HTR-8/SVneo (cell line): Measurements from ENCODE around the gene CGB5.

Source experiments
- DNase-seq: peaks from one replicate; pipeline ENCODE4 v3.0.0; 2011; ENCODE audit warnings: low spot score, mixed read lengths; ENCODE audit not compliant: insufficient read length
- FAIRE-seq: peaks from 2 replicates; lab custom pipeline; 2011; peaks lifted over from hg19 to GRCh38; lab: Jason Lieb, UNC

The CGB5 gene

DNA sequence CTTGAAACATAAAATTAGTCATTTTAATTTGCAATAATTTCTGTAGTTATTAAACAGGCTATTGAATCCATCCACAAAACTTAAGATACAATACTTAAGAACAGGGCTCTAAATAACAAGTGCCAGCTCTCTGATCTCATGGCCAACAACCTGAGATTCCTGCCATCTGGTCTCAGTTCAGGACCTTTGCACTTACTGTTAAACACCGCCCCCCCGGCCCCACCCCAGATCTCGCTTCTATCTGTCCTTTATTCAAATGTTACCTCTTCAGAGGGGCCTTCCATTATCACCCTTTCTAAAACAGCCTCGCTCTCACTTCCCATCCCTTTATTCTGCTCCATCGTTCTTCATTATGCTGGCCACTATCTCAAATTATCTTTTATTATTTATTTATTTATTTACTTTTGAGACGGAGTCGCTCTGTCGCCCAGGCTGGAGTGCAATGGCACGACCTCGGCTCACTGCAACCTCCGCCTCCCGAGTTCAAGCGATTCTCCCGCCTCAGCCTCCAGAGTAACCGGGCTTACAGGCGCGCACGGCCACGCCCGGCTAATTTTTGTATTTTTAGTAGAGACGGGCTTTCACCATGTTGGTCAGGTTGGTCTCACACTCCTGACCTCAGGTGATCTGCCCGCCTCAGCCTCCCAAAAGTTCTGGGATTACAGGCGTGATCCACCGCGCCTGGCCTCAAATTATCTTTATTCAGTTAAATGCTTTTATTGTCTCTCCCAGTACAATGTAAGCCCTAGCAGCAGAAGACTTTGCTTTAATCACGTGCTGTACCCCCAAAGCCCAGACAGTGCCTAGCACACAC lies 40.8 kb downstream of the CGB5 start:
- no peak for DNase-seq
- FAIRE-seq, result no peak

DNA sequence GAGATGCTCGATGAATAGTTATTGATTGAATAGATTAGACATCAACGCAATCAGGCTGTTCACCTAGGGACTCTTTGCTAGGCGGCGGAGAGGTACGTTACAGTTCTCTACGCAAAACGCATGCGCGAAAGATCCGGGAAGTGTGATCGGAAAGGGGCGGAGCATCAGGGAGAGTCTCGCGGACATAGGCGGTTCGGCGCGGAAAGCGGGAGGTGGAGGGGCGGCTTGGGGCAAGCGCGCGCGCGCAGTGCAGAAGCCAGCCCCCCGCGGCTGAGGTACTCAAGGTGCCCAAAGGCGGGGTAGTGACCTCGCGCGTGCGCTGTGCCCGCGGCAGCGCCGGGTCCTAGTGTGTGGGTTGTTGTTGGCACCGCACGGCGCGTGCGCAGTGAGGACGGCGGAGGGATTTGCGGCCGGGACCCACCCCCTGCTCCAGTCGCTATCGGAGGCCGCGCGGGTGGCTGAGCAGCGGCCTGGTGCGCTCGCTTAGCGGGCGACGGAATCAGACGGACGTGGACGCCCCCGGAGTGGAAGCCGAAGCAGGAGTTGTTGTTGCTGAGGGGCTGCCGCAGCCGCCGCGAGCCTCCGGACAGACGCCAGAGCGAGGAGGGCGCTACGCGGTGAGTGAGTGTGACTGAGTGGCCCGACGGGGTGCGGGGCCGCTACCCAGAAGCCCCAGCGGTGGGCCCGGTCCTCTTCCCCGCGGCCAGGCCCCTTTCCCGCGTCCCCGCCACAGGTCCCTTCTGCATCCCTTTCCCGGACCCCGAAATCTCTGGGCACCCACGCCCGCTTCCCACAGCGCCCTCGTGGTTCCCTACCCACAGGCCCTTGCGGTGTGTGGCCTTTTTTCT lies 41.6 kb downstream of the CGB5 start, which contains the start of gene SNRNP70:
Gene SNRNP70, plus strand, starts transcription at position 432 of the 848 bp plus-strand sequence. CDS start 964 bp downstream, outside the sequence.
- DNase-seq, result peak; percentile 99
- FAIRE-seq, result peak; percentile 96

DNA sequence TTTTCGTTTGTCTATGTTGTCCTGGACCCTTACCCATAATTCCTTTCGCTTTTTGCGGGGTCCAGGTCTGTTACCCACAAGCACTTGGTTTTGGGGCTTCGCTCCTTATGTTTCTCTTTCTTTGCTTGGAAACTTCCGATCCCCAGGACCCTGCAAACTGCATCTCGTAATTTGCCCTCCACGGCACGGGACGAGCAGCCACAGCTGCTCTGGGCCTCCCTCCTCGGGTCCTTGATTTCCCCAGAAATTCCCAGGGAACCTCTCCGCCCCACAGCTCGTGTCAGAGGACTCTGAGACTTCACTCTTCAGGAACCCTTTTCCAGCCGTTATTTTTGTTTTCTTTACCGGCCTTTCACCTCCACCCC lies 42.2 kb downstream of the CGB5 start:
- FAIRE-seq, result no peak
- no peak for DNase-seq

DNA sequence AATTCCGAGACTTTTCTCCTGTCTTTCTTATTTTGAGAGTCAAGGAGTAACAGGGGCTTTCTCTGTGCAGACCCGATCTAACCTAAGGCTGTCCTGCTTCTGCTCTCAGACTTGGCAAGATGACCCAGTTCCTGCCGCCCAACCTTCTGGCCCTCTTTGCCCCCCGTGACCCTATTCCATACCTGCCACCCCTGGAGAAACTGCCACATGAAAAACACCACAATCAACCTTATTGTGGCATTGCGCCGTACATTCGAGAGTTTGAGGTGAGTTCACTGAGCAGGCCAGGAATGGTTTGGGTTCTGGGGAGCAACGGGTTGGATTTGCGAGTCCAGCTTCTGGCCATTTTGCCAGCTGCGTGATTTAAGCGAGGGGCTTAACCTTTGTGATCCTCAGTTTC lies 42.6 kb downstream of the CGB5 start:
- FAIRE-seq (no peak), DNase-seq (no peak)

DNA sequence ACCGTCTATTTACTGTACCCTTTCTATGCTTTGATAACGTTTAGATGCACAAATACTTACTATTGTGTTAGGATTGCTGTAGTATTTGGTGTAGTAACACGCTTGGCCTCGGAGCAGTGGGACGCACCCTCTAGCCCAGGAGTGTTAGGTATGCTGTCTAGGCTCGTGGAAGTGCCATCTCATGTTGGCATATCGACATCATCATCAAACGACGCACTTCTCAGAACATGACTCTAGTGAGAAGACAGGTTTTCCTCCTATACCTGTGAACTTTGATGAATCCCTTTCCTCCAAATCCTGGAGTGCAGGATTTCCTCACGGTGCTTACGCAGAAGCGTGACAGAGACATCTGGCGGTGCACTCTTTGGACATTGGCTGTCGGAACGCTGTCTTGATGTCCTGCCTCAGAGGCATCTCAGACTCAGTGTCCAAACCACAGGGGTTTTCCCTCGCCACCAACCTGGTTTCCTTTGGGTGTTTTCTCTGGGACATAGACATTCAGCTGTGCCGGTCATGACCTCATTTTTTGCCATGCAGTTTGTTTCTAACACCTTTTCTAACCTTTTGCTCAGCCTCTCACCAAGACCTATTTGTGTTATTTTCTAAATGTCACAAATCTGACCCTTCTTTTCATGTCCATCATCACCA lies 47.9 kb downstream of the CGB5 start:
- DNase-seq (no peak), FAIRE-seq (no peak)

DNA sequence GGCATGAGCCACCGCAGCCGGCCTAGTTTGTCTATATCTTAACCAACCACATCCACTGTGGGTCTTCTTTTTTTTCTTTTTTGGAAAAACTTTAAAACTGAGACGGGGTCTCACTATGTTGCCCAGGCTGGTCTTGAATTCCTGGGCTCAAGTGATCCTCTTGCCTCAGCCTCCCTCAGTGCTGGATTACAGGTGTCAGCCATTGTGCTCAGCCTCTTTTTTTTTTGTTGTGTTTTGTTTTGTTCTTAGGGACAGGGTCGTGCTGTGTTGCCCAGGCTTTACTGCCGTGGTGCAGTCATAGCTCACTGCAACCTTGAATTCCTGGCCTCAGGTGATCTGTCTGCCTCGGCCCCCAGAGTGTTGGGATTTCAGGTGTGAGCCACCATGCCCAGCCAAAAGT lies 49.0 kb downstream of the CGB5 start:
- no peak for DNase-seq
- no peak for FAIRE-seq
